HG03558 (cell line): ENCODE data around the gene NEDD4.
"Not testable (repeated sequence)": the region's sequence is repeated elsewhere in the genome, so short reads cannot be mapped to it uniquely, and the experiment has no call there.

Experiments used
- ATAC-seq: cut with Tn5 transposase; IDR thresholded peaks from one replicate; pipeline ENCODE4 v1.9.1; 2021; ENCODE audit warnings: moderate number of reproducible peaks; ENCODE audit not compliant: unreplicated experiment; ENCODE audit errors: extremely low read depth

NEDD4 gene

DNA sequence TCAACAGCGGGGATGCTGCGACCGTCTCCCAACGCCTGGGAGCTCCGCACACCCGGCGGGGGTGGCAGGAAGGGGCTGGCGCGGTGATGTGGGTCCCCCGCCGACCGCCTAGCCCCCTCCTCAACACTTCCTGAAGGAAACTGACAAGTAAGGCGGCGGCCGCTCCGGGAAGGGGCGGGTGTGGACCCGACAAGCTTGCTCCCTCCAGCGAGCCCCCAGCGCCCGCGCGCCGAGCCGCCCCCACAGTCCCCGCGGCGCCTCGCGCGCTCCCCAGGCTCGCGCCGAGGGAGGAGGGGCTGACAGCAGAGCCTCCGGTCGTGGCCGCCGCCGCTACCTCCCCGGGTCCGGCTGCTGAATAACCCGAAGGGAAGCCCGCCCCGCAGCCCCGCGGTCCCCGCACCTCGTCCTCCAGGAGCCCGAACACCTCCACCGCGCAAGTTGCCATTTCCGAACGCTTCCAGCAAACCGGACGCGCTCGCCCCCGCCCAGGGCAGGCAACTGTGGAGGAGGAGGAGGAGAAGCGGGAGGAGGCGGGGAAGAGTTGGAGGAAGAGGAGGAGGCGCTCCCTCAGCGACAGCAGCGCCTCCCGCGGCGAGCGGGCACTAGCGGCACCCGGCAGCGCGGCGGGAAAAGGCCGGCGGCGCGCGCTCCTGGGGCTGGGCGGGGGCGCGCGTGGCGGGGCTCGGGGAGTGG lies at the start of gene NEDD4:
TSS of gene NEDD4 (minus strand) at position 502 of the 693 bp plus-strand sequence. CDS start at position 445, 57 bp downstream.
- ATAC-seq: peak; percentile 65

DNA sequence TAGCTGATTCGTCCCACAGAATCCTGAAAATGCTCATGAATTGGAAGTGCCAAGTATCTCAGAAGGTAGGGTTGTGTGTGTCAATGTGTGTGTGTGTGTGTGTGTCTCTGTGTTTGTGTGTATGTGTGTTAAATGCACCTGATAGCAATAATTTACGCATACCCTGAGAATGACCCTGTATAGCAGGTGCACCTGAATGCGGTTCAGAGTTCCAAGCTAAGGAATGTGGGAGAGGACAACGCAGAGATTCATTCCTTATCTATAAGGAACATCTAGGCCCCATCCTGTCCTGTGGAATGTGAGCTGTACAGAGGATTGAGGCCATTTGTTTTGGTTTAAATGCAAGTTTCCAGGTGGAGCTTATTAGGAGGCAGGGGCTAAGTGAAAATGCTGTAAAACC lies 49.1 kb upstream of the NEDD4 start:
- ATAC-seq: no peak

DNA sequence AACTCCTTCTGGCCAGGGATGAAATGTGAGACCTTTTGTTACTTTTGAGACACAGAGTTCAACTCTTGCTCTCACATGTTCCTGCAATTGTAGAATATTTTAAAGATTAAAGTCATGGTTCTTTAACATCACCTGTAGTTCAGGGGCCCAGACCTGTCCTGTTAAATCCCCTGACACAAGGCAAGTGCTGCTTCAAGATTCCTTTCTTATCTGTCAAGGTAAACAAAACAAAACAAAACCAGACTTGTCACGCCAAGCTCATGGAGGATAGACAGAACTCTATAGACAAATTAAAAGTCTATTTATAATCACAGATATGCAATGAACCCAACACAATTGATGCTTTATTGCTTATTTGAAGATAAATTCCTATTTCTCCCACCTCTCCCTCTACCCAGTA lies 48.6 kb upstream of the NEDD4 start:
- ATAC-seq: no peak

DNA sequence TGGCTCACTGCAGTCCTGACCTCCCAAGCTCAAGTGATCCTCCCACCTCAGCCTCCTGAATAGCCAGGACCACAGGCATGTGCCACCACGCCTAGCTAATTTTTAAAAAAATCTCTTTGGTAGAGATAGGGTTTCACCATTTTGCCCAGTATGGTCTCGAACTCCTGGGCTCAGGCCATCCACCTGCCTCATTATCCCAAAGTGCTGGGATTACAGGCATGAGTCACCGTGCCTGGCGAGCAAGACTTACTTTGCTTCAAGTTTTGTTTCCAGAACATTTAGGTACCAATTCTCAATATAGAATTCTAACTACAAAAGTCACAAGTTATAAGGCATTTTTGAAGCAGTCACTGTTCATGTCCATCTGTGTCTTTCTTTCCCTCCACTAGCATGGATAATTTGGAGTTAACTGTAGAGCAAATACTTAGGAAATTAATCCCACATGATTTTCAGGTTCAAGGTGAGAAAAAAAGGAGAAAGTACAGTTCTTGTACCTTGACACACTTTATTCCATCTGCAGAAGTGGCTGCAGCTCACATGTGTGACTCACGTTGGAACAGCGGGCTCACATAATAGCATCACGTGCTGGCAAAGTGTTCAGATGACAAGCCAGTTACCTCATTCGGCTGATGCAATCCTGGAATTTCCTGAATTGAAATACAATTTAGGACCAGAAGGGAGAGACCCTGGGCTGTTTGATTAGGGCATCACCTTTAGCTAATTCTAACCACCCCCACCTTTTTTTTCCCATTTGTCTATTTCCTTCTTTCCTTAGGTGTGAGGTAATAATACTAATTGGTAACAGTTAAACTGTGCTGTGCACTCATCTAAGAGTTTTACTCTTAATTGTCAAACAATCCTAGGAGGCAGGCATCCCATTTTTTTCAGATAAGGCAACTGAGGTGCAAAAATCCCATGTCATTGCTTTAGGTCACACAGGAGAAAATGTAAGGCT lies 46.9 kb upstream of the NEDD4 start:
- no peak for ATAC-seq

DNA sequence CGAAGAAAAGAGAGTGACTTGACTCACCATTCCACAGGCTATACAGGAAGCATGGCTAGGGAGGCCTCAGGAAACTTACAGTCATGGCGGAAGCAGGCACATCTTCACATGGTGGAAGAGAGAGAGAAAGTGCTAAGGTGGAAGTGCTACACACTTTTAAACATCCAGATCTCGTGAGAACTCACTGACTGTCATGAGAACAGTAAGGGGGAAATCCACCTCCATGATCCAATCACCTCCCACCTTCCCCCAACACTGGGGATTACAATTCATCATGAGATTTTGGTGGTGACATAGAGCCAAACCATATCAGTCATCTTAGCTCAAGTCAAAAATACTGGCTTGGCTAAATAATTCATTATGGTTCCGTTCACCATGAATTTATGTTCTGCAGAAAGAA lies 45.3 kb upstream of the NEDD4 start:
- no peak for ATAC-seq

DNA sequence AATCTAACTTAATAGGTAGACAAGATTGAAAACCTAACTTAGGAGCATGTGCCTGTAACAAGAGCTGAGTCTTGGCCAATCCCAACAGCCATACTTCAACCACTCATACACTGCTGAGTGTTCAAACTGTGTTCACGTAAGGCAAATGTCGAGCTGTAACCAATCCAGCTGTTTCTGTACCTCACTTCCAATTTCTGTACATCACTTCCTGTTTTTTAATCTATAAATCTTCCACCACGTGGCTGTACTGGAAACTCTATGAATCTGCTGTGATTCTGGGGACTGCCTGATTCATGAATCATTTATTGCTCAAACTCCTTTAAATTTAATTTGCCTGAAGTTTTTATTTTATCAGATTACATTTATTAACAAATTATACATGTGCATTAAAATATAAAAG lies 44.6 kb upstream of the NEDD4 start:
- ATAC-seq: no peak

DNA sequence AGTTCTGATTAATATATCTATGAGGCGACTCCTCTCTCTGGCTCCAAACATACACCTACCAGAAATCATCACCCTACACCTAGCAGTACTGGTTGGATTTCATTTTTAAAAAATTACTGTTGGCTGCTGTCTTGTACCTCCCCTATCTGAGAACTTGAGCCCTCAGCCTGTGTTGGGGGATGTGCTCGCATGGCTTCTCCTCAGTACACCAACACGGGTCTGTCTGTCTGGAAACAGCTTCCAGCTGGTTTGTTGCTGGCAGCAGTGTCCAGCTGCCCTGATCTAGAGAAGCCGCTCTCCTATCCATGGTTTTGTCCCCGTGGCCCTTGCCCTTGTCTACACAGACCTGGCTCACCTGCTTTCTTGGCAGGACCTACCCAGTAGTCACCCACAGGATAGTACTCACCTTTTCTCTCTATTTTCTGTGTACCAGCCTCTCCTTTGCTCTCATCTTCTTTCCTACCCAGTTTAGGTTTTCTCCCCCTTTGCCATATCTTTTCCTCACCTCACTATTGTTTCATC lies 43.2 kb upstream of the NEDD4 start:
- no peak for ATAC-seq

DNA sequence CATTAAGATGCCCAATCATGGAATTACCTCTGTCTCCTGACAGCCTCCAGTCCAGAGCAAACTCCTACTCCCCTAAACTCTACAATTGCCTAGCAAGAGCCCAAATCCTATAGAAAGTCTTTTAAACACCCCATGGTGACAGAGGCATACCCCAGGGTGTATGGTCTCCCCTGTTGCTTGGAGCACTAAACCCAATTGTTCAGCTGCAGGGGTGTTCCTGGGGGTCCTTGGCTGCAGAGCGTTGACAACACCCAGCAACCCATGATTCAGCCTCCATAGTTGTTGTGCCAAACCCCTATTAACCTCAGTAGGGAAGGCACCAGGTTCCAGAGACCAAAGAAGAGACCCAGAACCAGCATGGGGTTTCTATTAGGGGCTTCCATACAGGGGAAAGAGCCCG lies 41.8 kb upstream of the NEDD4 start:
- no peak for ATAC-seq

DNA sequence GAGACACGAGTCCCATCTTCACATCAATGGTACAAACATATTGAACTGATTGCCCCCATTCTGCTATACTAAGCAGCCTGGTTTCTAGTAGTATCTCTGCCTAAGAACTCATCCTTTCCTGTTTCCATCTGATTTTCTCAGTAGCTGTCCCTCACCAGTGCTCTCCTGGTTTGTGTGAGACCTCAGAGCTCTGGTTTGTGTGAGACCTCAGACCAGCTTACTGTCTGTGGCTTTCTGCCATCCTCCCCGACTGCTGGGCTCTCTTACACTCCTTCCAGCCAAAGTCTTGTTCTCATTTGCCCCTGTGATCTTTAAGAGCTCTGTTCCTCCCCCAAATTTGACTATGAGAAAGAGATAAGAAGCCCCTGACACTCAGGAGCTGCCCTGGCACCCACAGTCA lies 41.1 kb upstream of the NEDD4 start:
- no peak for ATAC-seq

DNA sequence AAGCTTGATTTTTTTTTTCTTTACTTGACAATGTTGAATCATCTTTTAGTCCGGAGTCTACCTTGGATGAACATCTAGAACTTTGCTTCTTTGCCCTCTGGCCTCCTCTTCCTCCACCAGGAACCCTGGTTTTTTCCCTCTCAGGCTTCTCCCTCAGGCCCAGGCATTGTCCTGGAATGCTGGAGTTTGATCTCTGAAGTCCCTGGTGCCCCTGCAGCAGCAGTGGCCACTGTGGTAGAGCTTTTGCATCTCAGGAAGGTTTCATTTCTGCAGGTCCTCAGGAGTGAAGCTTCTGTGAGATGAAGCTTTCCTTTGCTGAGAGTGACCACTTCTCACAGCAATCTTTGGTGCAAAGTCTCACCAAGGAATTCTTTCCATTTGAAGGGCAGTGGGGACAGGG lies 39.0 kb upstream of the NEDD4 start:
- ATAC-seq: no peak

DNA sequence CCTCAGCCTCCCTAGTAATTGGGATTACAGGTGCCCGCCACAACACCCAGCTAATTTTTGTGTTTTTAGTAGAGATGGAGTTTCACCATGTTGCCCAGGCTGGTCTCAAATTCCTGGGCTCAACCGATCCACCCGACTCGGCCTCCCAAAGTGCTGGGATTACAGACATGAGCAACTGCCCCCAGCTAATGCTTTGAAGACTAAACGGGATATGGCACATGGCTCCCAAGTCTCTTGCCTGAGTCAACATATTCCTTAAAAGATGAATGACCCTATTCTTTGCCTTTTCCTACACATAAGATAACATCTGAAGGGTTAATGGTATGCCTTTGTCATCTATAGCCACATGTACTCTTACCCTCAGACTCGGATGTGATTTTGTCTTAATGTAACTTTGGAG lies 38.4 kb upstream of the NEDD4 start:
- ATAC-seq: no peak

DNA sequence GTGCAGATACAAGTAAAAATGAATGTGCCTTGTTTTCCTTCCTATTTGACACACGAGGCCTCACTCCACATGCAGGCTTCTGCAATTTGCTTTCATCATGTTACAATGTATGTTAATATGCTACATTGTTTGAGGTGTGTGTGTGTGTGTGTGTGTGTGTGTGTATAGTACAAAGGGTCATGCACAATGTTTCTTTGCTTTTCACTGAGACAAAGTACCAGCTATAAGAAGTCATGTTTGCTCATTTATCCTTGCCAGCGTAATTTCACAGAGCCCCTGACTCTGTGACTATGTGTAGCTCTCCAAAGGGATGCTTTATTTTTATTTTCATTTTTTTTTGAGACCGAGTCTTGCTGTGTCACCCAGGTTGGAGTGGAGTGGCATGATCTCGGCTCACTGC lies 38.0 kb upstream of the NEDD4 start:
- ATAC-seq: no peak

DNA sequence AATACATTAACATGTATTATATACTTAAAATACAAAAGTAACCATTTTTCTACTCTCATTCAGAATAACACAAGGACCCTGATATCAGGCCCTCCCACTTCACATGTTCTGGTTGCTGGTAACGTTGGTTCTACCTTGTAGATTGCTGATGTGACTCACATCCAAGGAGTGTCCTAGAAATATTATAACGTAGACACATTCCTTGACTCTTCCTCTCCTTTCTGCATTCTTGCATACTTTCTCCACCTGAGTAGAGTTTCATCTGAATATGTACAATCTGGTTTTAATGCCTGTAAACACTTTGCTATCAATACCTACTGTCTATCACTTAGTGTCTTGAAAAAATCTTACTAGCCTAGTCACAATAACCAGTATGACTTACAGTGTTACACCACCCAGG lies 35.0 kb upstream of the NEDD4 start:
- ATAC-seq: no peak

DNA sequence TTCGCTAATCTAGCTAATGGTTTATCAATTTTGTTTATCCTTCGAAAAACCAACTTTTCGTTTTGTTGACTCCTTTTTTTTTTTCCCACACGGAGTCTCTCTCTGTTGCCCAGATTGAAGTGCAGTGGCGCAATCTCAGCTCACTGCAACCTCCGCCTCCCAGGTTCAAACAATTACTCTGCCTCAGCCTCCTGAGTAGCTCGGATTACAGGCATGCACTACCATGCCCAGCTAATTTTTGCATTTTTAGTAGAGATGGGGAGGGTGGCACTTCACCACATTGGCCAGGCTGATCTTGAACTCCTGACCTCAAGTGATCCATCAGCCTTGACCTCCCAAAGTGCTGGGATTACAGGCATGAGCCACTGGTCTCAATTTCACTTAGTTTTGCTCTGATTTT lies 29.7 kb upstream of the NEDD4 start:
- ATAC-seq: not testable (repeated sequence)

DNA sequence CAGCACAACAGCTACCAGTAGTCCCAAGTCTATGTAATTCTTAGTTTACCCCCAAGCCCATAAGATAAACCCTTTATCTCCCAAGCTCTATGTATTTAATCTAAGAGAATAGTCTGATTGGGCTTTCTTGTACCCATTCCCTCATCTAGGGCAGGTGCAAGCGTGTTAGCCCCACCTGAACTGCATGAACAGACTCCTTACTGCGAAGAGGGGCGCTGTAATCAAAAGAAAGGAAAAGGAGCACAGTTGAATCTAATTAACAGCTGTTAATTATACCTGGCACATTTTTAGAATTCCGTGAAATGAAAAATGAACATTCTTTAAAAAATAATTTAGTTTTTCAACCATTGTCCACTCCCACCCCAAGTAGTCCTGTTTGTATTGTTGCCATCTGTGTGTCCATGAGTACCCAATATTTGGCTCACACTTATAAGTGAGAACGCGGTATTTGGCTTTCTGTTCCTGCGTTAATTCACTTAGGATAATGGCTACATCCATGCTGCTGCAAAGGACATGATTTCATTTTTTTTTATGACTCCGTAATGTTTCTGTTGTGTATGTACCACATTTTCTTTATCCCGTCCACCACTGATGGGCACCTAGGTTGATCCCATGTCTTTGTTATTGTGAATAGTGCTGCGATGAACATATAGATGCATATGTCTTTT lies 26.5 kb upstream of the NEDD4 start:
- ATAC-seq: no peak

DNA sequence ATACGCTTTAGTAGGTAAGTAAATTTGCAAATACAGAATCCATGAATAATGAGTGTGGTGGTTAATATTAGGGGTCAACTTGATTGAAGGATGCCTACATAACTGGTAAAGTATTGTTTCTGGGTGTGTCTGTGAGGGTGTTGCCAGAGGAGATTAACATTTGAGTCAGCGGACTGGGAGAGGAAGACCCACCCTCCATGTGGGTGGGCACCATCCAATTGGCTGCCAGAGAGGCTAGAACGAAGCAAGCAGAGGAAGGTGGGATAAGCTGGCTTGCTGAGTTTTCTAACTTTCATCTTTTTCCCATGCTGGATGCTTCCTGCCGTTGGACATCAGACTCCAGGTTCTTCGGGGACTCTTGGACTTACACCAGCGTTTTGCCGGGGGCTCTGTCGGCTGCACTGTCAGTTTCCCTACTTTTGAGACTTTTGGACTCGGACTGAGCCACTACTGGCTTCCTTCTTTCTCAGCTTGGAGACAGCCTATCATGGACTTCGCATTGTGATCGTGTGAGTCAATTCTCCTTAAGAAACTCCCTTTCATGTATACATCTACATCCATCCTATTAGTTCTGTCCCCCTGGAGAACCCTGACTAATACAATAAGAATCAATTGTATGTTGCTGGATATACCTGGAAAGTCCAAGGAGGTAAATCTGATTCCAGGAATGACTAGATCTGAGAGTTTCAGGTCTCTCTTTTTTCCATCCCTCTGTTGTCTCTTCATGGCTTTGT lies 25.8 kb upstream of the NEDD4 start:
- no peak for ATAC-seq

DNA sequence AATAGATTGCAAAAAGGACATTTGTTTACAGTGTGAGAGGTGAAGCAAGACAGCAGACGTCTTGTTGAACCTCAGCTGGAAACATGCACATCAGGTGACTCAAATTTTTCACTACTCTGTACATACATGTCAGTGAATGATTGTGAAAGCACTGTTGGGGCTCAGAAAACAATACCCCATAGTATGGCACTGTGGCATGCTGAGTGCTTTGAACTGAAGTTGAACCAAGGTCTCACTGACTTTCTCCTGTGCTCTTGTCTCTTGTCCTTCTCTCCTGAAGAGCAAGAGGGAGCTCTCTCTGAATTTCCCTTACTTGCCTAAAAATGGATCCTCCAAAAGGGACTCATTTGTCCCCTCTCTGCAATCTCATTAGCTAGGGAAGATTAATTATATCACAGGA lies 24.5 kb upstream of the NEDD4 start:
- ATAC-seq: no peak

DNA sequence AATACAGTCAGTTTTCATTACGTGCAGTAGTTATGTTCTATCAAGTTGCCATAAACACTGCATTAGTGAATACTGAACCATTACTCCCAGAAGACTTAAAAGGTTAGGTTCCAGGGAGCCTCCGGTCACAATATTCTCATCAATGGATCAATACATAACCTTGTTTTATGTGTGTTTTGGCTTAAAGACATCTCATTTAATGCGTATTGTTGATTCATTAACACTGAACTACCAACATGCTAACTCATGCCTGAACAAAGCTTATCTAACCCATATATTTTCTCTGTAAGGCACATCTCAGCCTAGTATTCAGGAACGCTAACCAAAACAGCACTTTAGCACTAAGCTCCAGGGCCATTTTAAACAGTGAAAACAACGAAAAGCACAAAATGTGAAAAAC lies 24.1 kb upstream of the NEDD4 start:
- no peak for ATAC-seq

DNA sequence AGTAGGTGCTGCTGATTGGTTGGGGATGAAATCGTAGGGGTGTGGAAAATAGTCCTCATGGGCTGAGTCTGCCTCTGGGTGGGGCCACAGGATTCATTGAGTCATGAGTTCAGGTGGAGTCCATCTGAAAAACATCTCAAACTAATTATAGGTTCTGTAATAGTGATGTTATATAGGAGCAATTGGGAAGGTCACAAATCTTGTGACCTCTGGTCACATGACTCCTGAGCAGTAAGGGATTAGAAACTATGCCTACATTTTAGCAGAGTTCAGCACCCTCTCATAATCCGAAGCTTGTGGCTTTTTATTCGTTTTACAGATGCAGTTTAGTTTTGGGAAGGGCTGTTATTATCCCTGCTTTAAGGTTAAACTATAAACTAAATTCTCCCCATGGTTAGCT lies 22.9 kb upstream of the NEDD4 start:
- ATAC-seq: no peak

DNA sequence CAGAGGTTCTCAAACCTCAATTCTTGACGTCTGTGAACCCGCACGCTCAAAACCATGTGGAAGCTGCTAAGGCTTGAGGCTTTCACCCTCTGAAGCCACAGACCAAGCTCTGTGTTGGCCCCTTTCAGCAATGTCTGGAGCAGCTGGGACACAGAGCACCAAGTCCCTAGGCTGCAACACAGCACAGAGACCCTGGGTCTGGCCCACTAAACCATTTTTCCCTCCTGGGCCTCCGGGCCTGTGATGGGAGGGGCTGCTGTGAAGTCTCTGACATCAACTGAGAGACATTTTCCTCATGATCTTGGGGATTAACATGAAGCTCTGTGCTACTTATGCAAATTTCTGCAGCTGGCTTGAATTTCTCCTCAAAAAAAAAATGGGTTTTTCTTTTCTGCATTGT lies 21.3 kb upstream of the NEDD4 start:
- no peak for ATAC-seq
